B cell (primary cell): Measurements from ENCODE around the gene PODN.

ENCODE experiments used
- EZH2 ChIP-seq: IDR thresholded peaks from 2 replicates; pipeline ENCODE4 v1.6.1; 2012; ENCODE audit warnings: borderline replicate concordance, low read depth, mild to moderate bottlenecking, moderate library complexity, low read length; ENCODE audit not compliant: insufficient read depth, poor library complexity, severe bottlenecking
- TF ChIP-seq, protein P1 (sequence below): fragments of 200-600 bp; IDR thresholded peaks from one replicate; pipeline ENCODE4 v1.8.0; 2022; ENCODE audit warnings: antibody characterized with exemption, mild to moderate bottlenecking

DNA sequence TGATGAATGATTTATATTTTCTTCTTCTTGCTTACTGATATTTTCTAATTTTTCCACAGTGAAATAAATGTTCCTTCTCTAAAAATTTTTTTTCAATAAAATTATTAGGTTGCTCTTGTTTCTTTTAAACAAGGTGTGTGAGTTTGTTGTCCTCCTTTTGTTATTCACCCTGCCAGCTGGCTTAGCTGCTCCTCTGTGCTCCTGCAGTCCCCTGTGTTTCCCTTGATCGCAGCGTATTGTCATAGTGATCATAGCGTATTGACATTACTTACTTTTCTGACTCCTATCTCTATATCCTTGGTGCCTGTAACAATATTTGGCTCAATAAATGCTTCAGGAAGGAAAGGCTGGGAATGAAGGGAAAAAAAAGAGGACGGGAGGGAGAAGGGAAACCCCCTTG is 24.9 kb upstream of the PODN start:
- TF ChIP-seq, protein P1, sequence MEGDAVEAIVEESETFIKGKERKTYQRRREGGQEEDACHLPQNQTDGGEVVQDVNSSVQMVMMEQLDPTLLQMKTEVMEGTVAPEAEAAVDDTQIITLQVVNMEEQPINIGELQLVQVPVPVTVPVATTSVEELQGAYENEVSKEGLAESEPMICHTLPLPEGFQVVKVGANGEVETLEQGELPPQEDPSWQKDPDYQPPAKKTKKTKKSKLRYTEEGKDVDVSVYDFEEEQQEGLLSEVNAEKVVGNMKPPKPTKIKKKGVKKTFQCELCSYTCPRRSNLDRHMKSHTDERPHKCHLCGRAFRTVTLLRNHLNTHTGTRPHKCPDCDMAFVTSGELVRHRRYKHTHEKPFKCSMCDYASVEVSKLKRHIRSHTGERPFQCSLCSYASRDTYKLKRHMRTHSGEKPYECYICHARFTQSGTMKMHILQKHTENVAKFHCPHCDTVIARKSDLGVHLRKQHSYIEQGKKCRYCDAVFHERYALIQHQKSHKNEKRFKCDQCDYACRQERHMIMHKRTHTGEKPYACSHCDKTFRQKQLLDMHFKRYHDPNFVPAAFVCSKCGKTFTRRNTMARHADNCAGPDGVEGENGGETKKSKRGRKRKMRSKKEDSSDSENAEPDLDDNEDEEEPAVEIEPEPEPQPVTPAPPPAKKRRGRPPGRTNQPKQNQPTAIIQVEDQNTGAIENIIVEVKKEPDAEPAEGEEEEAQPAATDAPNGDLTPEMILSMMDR, result no peak
- TF ChIP-seq EZH2, result no peak
